ENCODE results near the gene AOPEP. TPM values are rescaled to one million over a fixed set of nuclear protein-coding genes. Genes with fewer than 3 reads are reported as not detected.

Gene AOPEP
- total and polyA plus RNA-seq, 2 donors (not counting 3 experiments of a cell fraction or from before 2014, with no cell fraction given), result 20.2 to 41.6 TPM

- H3K27me3 ChIP-seq (ENCODE audit: control insufficient read depth in 2 of 2, insufficient read depth in 2 of 2, low read length in 2 of 2), result no peaks in the 10 kb centered on the region
- H3K4me3 ChIP-seq (replicated peaks in 1 of 3; ENCODE audit: insufficient read depth in 1 of 3, low read depth in 1 of 3, low read length in 3 of 3), result no peak overlapping the region
- no peak overlapping the region for H2AFZ ChIP-seq (ENCODE audit: low read depth, low read length)
- FAIRE-seq (no peak), DNase-seq (ENCODE audit: low read depth, low spot score) (no peak)
- TF ChIP-seq POLR2A (IDR thresholded peaks at IDR 0.05; ENCODE audit: low read depth, low read length), result no peak
- TF ChIP-seq EZH2 (IDR thresholded peaks at IDR 0.05; ENCODE audit: borderline replicate concordance, low read depth, low read length, severe bottlenecking), result no peak
- intact Hi-C loops (cut with micrococcal nuclease) (no loop called here), dilution Hi-C loops (cut with MboI; ENCODE audit: extremely low pct_ligation_motif_present, low sequenced_read_pairs) (no loop called here)
- ChIA-PET CTCF (interaction anchor here (1.2 kb wide), 1 partner anchor 32 kb away, joined by 3 read pairs; no protein-coding TSS in a partner anchor), POLR2A (no interaction called here)
- no peaks in the 10 kb centered on the region for H3K9me3 ChIP-seq (replicated peaks; ENCODE audit: control insufficient read depth, insufficient read depth, low read length)
- no peaks in the 10 kb centered on the region for H3K79me2 ChIP-seq (ENCODE audit: control insufficient read depth, insufficient read depth, low read length)
- H3K9ac ChIP-seq (replicated peaks; ENCODE audit: extremely low read depth, insufficient read depth, low read length), result no peak overlapping the region
- H3K4me1 ChIP-seq (ENCODE audit: control insufficient read depth, extremely low read depth, insufficient read depth, low read length), result no peaks in the 10 kb centered on the region
- H3K36me3 ChIP-seq (ENCODE audit: control insufficient read depth in 2 of 2, extremely low read depth in 1 of 2, insufficient read depth in 2 of 2, low read length in 2 of 2), result no peaks in the 10 kb centered on the region
- no peaks in the 10 kb centered on the region for H4K20me1 ChIP-seq (replicated peaks; ENCODE audit: control insufficient read depth, extremely low read depth, insufficient read depth, low read length)
- no TSS peak for BruUV-seq (replicated peaks)
- H3K27ac ChIP-seq (ENCODE audit: insufficient read depth, low read depth, low read length), result no peak overlapping the region
- H3K9me1 ChIP-seq (replicated peaks; ENCODE audit: control insufficient read depth, extremely low read depth, insufficient read depth, low read length), result no peaks in the 10 kb centered on the region
- H3K4me2 ChIP-seq (ENCODE audit: insufficient read depth, low read length), result no peak overlapping the region
These were observed 129.4 kb downstream of the AOPEP start for GRCh38 chr9:94855903-94856302.

DNA sequence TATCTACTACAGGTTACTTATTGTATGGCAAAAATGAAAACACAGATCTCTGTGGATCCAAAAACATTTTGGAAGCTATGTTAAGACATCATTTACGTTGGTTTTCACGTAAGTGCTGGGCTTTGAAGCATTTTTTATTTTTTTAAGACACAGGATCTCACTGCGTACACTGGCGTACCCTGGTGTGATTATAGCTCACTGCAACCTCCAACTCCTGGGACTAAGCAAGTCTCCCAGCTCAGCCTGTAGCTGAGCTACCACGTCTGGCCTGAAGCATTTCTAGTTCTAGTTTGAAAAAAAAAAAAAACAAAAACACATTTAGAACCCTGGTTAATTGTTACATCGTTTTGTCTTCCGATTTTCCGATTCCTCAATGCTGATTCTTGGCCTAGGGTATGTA lies 131.3 kb downstream of the AOPEP start:
- no TSS peak for BruUV-seq (replicated peaks)
- dilution Hi-C loops (cut with MboI; ENCODE audit: extremely low pct_ligation_motif_present, low sequenced_read_pairs) (no loop called here), intact Hi-C loops (cut with micrococcal nuclease) (no loop called here)
- ChIA-PET CTCF (no interaction called here), POLR2A (interaction anchor here (0.5 kb wide), 1 partner anchor 12 kb away, joined by 4 read pairs; no protein-coding TSS in a partner anchor)
- H3K9ac ChIP-seq (replicated peaks; ENCODE audit: extremely low read depth, insufficient read depth, low read length), result no peak overlapping the region
- H3K4me1 ChIP-seq (ENCODE audit: control insufficient read depth, extremely low read depth, insufficient read depth, low read length), result no peaks in the 10 kb centered on the region
- no peak overlapping the region for H3K4me3 ChIP-seq (replicated peaks in 1 of 3; ENCODE audit: insufficient read depth in 1 of 3, low read depth in 1 of 3, low read length in 3 of 3)
- no peaks in the 10 kb centered on the region for H3K9me1 ChIP-seq (replicated peaks; ENCODE audit: control insufficient read depth, extremely low read depth, insufficient read depth, low read length)
- no peaks in the 10 kb centered on the region for H3K79me2 ChIP-seq (ENCODE audit: control insufficient read depth, insufficient read depth, low read length)
- FAIRE-seq (no peak), DNase-seq (ENCODE audit: low read depth, low spot score) (no peak)
- H2AFZ ChIP-seq (ENCODE audit: low read depth, low read length), result no peak overlapping the region
- H4K20me1 ChIP-seq (replicated peaks; ENCODE audit: control insufficient read depth, extremely low read depth, insufficient read depth, low read length), result no peaks in the 10 kb centered on the region
- no peak overlapping the region for H3K4me2 ChIP-seq (ENCODE audit: insufficient read depth, low read length)
- no peaks in the 10 kb centered on the region for H3K27me3 ChIP-seq (ENCODE audit: control insufficient read depth in 2 of 2, insufficient read depth in 2 of 2, low read length in 2 of 2)
- no peaks in the 10 kb centered on the region for H3K9me3 ChIP-seq (replicated peaks; ENCODE audit: control insufficient read depth, insufficient read depth, low read length)
- no peak overlapping the region for H3K27ac ChIP-seq (ENCODE audit: insufficient read depth, low read depth, low read length)
- H3K36me3 ChIP-seq (ENCODE audit: control insufficient read depth in 2 of 2, extremely low read depth in 1 of 2, insufficient read depth in 2 of 2, low read length in 2 of 2), result no peaks in the 10 kb centered on the region
- TF ChIP-seq, protein P1, sequence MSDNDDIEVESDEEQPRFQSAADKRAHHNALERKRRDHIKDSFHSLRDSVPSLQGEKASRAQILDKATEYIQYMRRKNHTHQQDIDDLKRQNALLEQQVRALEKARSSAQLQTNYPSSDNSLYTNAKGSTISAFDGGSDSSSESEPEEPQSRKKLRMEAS (IDR thresholded peaks at IDR 0.05; ENCODE audit: insufficient read depth, insufficient read length), result no peak

Measured in endothelial cell of umbilical vein (primary cell).